Measurements from ENCODE around the gene ANAPC13.

GRCh38 chr3:134503266-134503665 is 17.5 kb upstream of the ANAPC13 start:
- TF ChIP-seq CTCF (IDR thresholded peaks at IDR 0.05 in 2 of 3, conservative IDR thresholded peaks at IDR 0.05 in 1 of 3; ENCODE audit: borderline replicate concordance in 1 of 3, insufficient read depth in 1 of 3, low read depth in 2 of 3, low read length in 2 of 3), result no peak
- TF ChIP-seq POLR2A (IDR thresholded peaks at IDR 0.05; ENCODE audit: borderline replicate concordance, extremely low read depth, insufficient read depth, insufficient read length), result no peak
- TF ChIP-seq REST (IDR thresholded peaks at IDR 0.05; ENCODE audit: low read depth), result no peak
- TF ChIP-seq ZBTB33 (IDR thresholded peaks at IDR 0.05; ENCODE audit: extremely low read depth, insufficient replicate concordance, low read length), result no peak
- no peak for TF ChIP-seq RAD21 (IDR thresholded peaks at IDR 0.05; ENCODE audit: low read depth)

Measured in HCT116 (cell line).